Measurements from ENCODE around the gene BUD31. TPM values are rescaled to one million over a fixed set of nuclear protein-coding genes. Genes with fewer than 3 reads are reported as not detected.

BUD31 gene
- total RNA-seq, 1 experiment from 2014 or later, result 109 TPM

- H3K36me3 ChIP-seq, result peaks cover 91% of the 10 kb centered on the region
- DNase-seq (ENCODE audit: low read depth in 1 of 2, low spot score in 2 of 2), result no peak
Observed at GRCh38 chr7:99447943-99448342, 39.2 kb downstream of the BUD31 start.

DNA sequence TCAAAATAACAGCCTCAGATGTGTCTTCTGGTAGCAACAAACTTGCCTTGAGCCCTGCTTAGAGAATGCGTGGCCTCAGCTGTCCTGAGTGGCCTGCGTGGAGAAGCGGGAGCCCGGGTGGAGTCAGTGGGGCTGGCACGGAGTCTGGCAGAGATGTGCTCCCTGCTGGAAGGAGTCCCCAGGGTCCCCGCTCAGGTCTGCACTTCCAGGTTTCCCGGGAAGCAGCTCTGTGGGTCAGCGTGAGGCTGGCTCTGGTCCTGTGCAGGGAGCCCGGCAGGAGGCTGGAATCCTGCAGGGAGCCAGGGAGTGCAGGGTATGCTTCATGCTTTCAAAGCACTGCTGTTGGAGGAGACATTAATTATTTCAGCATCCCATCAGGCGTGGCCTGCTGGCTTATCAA is 40.1 kb downstream of the BUD31 start:
- no peaks in the 10 kb centered on the region for H3K9me3 ChIP-seq (replicated peaks)
- H3K36me3 ChIP-seq, result peaks cover 91% of the 10 kb centered on the region
- no peak overlapping the region for H3K4me3 ChIP-seq
- DNase-seq (ENCODE audit: low read depth in 1 of 2, low spot score in 2 of 2), result no peak
- H3K27ac ChIP-seq, result no peak overlapping the region
- no peaks in the 10 kb centered on the region for H3K4me1 ChIP-seq (replicated peaks)
- no peaks in the 10 kb centered on the region for H3K27me3 ChIP-seq (replicated peaks)

More at GRCh38 chr7:99447943-99448342, 39.2 kb downstream of the BUD31 start:
- Histone ChIP-seq H3K27me3 (replicated peaks) (no peaks in the 10 kb centered on the region), H3K9me3 (replicated peaks) (no peaks in the 10 kb centered on the region), H3K4me3 (no peak overlapping the region), H3K4me1 (replicated peaks) (no peaks in the 10 kb centered on the region), H3K27ac (no peak overlapping the region)

GRCh38 chr7:99449326-99449725 is 40.6 kb downstream of the BUD31 start:
- Histone ChIP-seq H3K4me3 (no peak overlapping the region), H3K27ac (no peak overlapping the region), H3K4me1 (replicated peaks) (no peaks in the 10 kb centered on the region), H3K9me3 (replicated peaks) (no peaks in the 10 kb centered on the region), H3K27me3 (replicated peaks) (no peaks in the 10 kb centered on the region), H3K36me3 (peaks cover 92% of the 10 kb centered on the region)
- DNase-seq (ENCODE audit: low read depth in 1 of 2, low spot score in 2 of 2), result no peak

- no peak overlapping the region for H3K27ac ChIP-seq
- H3K4me1 ChIP-seq (replicated peaks), result no peaks in the 10 kb centered on the region
- no peak overlapping the region for H3K4me3 ChIP-seq
- H3K27me3 ChIP-seq (replicated peaks), result no peaks in the 10 kb centered on the region
- H3K36me3 ChIP-seq, result peaks cover 97% of the 10 kb centered on the region
- DNase-seq (ENCODE audit: low read depth in 1 of 2, low spot score in 2 of 2), result no peak
- H3K9me3 ChIP-seq (replicated peaks), result no peaks in the 10 kb centered on the region; the same call in 1 of the 2 replicates
Observed at GRCh38 chr7:99451936-99452335, 43.2 kb downstream of the BUD31 start.

GRCh38 chr7:99452541-99452940 is 43.8 kb downstream of the BUD31 start:
- Histone ChIP-seq H3K36me3 (peaks cover 100% of the 10 kb centered on the region), H3K27me3 (replicated peaks) (no peaks in the 10 kb centered on the region), H3K27ac (no peak overlapping the region), H3K4me3 (no peak overlapping the region), H3K4me1 (replicated peaks) (no peaks in the 10 kb centered on the region), H3K9me3 (replicated peaks) (no peaks in the 10 kb centered on the region; the same call in 1 of the 2 replicates)
- no peak for DNase-seq (ENCODE audit: low read depth in 1 of 2, low spot score in 2 of 2)

- no peak for DNase-seq (ENCODE audit: low read depth in 1 of 2, low spot score in 2 of 2)
- no peaks in the 10 kb centered on the region for H3K4me1 ChIP-seq (replicated peaks)
- H3K4me3 ChIP-seq, result no peak overlapping the region
- no peaks in the 10 kb centered on the region; the same call in 1 of the 2 replicates for H3K9me3 ChIP-seq (replicated peaks)
- peaks cover 100% of the 10 kb centered on the region for H3K36me3 ChIP-seq
- no peaks in the 10 kb centered on the region for H3K27me3 ChIP-seq (replicated peaks)
- no peak overlapping the region for H3K27ac ChIP-seq
Observed at GRCh38 chr7:99453105-99453504, 44.3 kb downstream of the BUD31 start.

GRCh38 chr7:99455874-99456273 is 47.1 kb downstream of the BUD31 start:
- Histone ChIP-seq H3K36me3 (peaks cover 100% of the 10 kb centered on the region), H3K4me3 (no peak overlapping the region), H3K4me1 (replicated peaks) (no peaks in the 10 kb centered on the region), H3K27ac (no peak overlapping the region), H3K9me3 (replicated peaks) (no peaks in the 10 kb centered on the region; the same call in 1 of the 2 replicates), H3K27me3 (replicated peaks) (no peaks in the 10 kb centered on the region)
- no peak for DNase-seq (ENCODE audit: low read depth in 1 of 2, low spot score in 2 of 2)

- no peak for DNase-seq (ENCODE audit: low read depth in 1 of 2, low spot score in 2 of 2)
- Histone ChIP-seq H3K4me3 (no peak overlapping the region), H3K36me3 (peaks cover 100% of the 10 kb centered on the region), H3K27me3 (replicated peaks) (no peaks in the 10 kb centered on the region), H3K27ac (no peak overlapping the region), H3K4me1 (replicated peaks) (no peaks in the 10 kb centered on the region), H3K9me3 (replicated peaks) (no peaks in the 10 kb centered on the region; the same call in 1 of the 2 replicates)
Observed at GRCh38 chr7:99456288-99456687, 47.5 kb downstream of the BUD31 start.

- no peak overlapping the region for H3K4me3 ChIP-seq
- no peak for DNase-seq (ENCODE audit: low read depth in 1 of 2, low spot score in 2 of 2)
- no peaks in the 10 kb centered on the region for H3K4me1 ChIP-seq (replicated peaks)
- peaks cover 98% of the 10 kb centered on the region for H3K36me3 ChIP-seq
- no peaks in the 10 kb centered on the region for H3K27me3 ChIP-seq (replicated peaks)
- no peak overlapping the region for H3K27ac ChIP-seq
- H3K9me3 ChIP-seq (replicated peaks), result no peaks in the 10 kb centered on the region; the same call in 1 of the 2 replicates
Observed at GRCh38 chr7:99457050-99457649, 48.4 kb downstream of the BUD31 start.

GRCh38 chr7:99457650-99458493 is 49.1 kb downstream of the BUD31 start:
- DNase-seq (ENCODE audit: low read depth in 1 of 2, low spot score in 2 of 2), result no peak
- H3K27me3 ChIP-seq (replicated peaks), result no peaks in the 10 kb centered on the region
- no peak overlapping the region for H3K27ac ChIP-seq
- H3K4me1 ChIP-seq (replicated peaks), result no peaks in the 10 kb centered on the region
- peaks cover 97% of the 10 kb centered on the region for H3K36me3 ChIP-seq
- H3K4me3 ChIP-seq, result no peak overlapping the region
- no peaks in the 10 kb centered on the region; the same call in 1 of the 2 replicates for H3K9me3 ChIP-seq (replicated peaks)

- Histone ChIP-seq H3K27ac (no peak overlapping the region), H3K4me3 (no peak overlapping the region), H3K27me3 (replicated peaks) (no peaks in the 10 kb centered on the region), H3K4me1 (replicated peaks) (no peaks in the 10 kb centered on the region), H3K9me3 (replicated peaks) (no peaks in the 10 kb centered on the region; the same call in 1 of the 2 replicates), H3K36me3 (peaks cover 96% of the 10 kb centered on the region)
- DNase-seq (ENCODE audit: low read depth in 1 of 2, low spot score in 2 of 2), result no peak
Observed at GRCh38 chr7:99459087-99459486, 50.3 kb downstream of the BUD31 start.

- no peaks in the 10 kb centered on the region for H3K9me3 ChIP-seq (replicated peaks)
- no peak overlapping the region for H3K27ac ChIP-seq
Observed at GRCh38 chr7:99460651-99461050, 51.9 kb downstream of the BUD31 start.

DNA sequence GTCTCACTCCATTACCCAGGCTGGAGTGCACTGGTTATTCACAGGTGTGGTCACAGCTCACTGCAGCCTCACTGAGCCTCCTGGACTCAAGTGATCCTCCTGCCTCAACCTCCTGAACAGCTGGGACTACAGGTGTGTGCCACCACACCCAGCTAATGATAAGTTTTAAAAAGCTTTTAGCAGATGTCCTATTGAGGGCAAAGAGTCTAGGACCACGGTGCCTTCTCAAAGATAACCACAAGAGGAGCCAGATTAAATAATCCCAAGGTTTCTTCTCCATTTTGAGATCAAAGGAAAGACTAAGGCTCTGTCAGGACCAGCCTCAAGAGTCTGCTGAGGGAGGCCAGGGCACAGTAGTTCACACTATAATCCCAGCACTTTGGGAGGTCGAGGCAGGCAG is 52.5 kb downstream of the BUD31 start:
- H3K4me3 ChIP-seq, result no peak overlapping the region
- no peak overlapping the region for H3K27ac ChIP-seq
- H3K36me3 ChIP-seq, result peaks cover 87% of the 10 kb centered on the region
- DNase-seq (ENCODE audit: low read depth in 1 of 2, low spot score in 2 of 2), result no peak
- no peaks in the 10 kb centered on the region for H3K27me3 ChIP-seq (replicated peaks)
- peaks cover 10% of the 10 kb centered on the region for H3K4me1 ChIP-seq (replicated peaks)
- H3K9me3 ChIP-seq (replicated peaks), result no peaks in the 10 kb centered on the region

More at GRCh38 chr7:99460651-99461050, 51.9 kb downstream of the BUD31 start:
- H3K36me3 ChIP-seq, result peaks cover 92% of the 10 kb centered on the region
- H3K27me3 ChIP-seq (replicated peaks), result no peaks in the 10 kb centered on the region
- H3K4me1 ChIP-seq (replicated peaks), result peaks cover 8% of the 10 kb centered on the region
- no peak overlapping the region for H3K4me3 ChIP-seq
- no peak for DNase-seq (ENCODE audit: low read depth in 1 of 2, low spot score in 2 of 2)

- peaks cover 12% of the 10 kb centered on the region for H3K4me1 ChIP-seq (replicated peaks)
- peak overlapping the region; percentile 70 for H3K4me3 ChIP-seq
- H3K27ac ChIP-seq, result peak overlapping the region; percentile 43
- H3K36me3 ChIP-seq, result peaks cover 45% of the 10 kb centered on the region
- no peak for DNase-seq (ENCODE audit: low read depth in 1 of 2, low spot score in 2 of 2)
- no peaks in the 10 kb centered on the region for H3K9me3 ChIP-seq (replicated peaks)
- H3K27me3 ChIP-seq (replicated peaks), result no peaks in the 10 kb centered on the region
Observed at GRCh38 chr7:99465421-99465768, 56.6 kb downstream of the BUD31 start.

Data from SJSA1 (cell line).